HCT116 (cell line): ENCODE data around the gene RCVRN.

Experiments
- CBX3 ChIP-seq: IDR thresholded peaks from 2 replicates; pipeline ENCODE4 v1.6.1; 2012; ENCODE audit warnings: low read depth
- CTCF ChIP-seq, 3 experiments: fragments of 200-600 bp in 1 of 3; sonication (generic) in 1 of 3; IDR thresholded peaks in 2 of 3; conservative IDR thresholded peaks in 1 of 3; 2 replicates each; pipeline ENCODE4 v1.5.1; 2012 to 2017; ENCODE audit warnings: low read depth in 2 of 3, low read length in 2 of 3, antibody characterized with exemption in 1 of 3, borderline replicate concordance in 1 of 3, control low read depth in 1 of 3, mild to moderate bottlenecking in 1 of 3, mixed read lengths in 1 of 3, mixed run types in 1 of 3, moderate library complexity in 1 of 3; ENCODE audit not compliant: insufficient read depth in 1 of 3
- EZH2 ChIP-seq: fragments of 200-600 bp; sonication (generic); IDR thresholded peaks from 2 replicates; pipeline ENCODE4 v1.6.1; 2017; ENCODE audit warnings: antibody characterized with exemption, mixed run types
- POLR2AphosphoS5 ChIP-seq: IDR thresholded peaks from 2 replicates; pipeline ENCODE4 v1.6.1; 2011; ENCODE audit warnings: mild to moderate bottlenecking, low read depth, low read length, moderate library complexity
- REST ChIP-seq: IDR thresholded peaks from 2 replicates; pipeline ENCODE4 v1.6.1; 2012; ENCODE audit warnings: low read depth
- YY1 ChIP-seq: IDR thresholded peaks from 2 replicates; pipeline ENCODE4 v1.6.1; 2011; ENCODE audit warnings: low read length, low read depth, moderate library complexity, mild to moderate bottlenecking; ENCODE audit not compliant: insufficient replicate concordance; ENCODE audit errors: extremely low read depth
- ZBTB33 ChIP-seq: IDR thresholded peaks from 2 replicates; pipeline ENCODE4 v1.6.1; 2011; ENCODE audit warnings: mild to moderate bottlenecking, low read length, moderate library complexity; ENCODE audit not compliant: insufficient replicate concordance; ENCODE audit errors: extremely low read depth
- ZNF274 ChIP-seq: fragments of 200-500 bp; sonication (Bioruptor generic); IDR thresholded peaks from 2 replicates; pipeline ENCODE4 v1.6.1; 2014; ENCODE audit warnings: mild to moderate bottlenecking, low read depth, low read length, inconsistent platforms

GRCh38 chr17:9940841-9941240 is 35.8 kb upstream of the RCVRN start:
- TF ChIP-seq CTCF (IDR thresholded peaks at IDR 0.05 in 2 of 3, conservative IDR thresholded peaks at IDR 0.05 in 1 of 3; ENCODE audit: borderline replicate concordance in 1 of 3, insufficient read depth in 1 of 3, low read depth in 2 of 3, low read length in 2 of 3): no peak
- no peak for TF ChIP-seq ZNF274
- TF ChIP-seq POLR2AphosphoS5: no peak
- no peak for TF ChIP-seq ZBTB33
- TF ChIP-seq CBX3: no peak
- no peak for TF ChIP-seq EZH2
- no peak for TF ChIP-seq REST
- TF ChIP-seq YY1: no peak
